HepG2 (cell line): Measurements from ENCODE around the gene DPM2. TPM values are rescaled to one million over a fixed set of nuclear protein-coding genes. Genes with fewer than 3 reads are reported as not detected.

Experiments used
- ARID4A ChIP-seq: sonication (generic); formaldehyde crosslinking; IDR thresholded peaks from 2 replicates; pipeline ENCODE4 v1.5.0; 2020; ENCODE audit warnings: mild to moderate bottlenecking, missing genetic modification reagents, borderline replicate concordance
- CTCF ChIP-seq: sonication (generic); formaldehyde crosslinking; IDR thresholded peaks from 2 replicates; pipeline ENCODE4 v1.5.0; 2020; ENCODE audit warnings: mild to moderate bottlenecking, missing genetic modification reagents, moderate library complexity
- JUN ChIP-seq: sonication (generic); formaldehyde crosslinking; IDR thresholded peaks from 2 replicates; pipeline ENCODE4 v1.4.0; 2020; ENCODE audit warnings: mild to moderate bottlenecking, missing genetic modification reagents
- LRRFIP1 ChIP-seq: sonication (generic); formaldehyde crosslinking; conservative IDR thresholded peaks from 2 replicates; pipeline ENCODE4 v1.4.0; 2020; ENCODE audit warnings: missing genetic modification reagents
- RARA ChIP-seq: IDR thresholded peaks from 2 replicates; pipeline ENCODE4 v1.6.1; 2016; ENCODE audit warnings: missing genetic modification reagents, missing compliant biosample characterization
- RNF2 ChIP-seq: fragments of 450-650 bp; conservative IDR thresholded peaks from 2 replicates; pipeline ENCODE4 v1.6.1; 2016; ENCODE audit warnings: low read depth
- SIX1 ChIP-seq: sonication (generic); formaldehyde crosslinking; IDR thresholded peaks from 2 replicates; pipeline ENCODE4 v1.4.0; 2020; ENCODE audit warnings: missing genetic modification reagents, borderline replicate concordance
- ZBTB38 ChIP-seq: sonication (generic); formaldehyde crosslinking; IDR thresholded peaks from 2 replicates; pipeline ENCODE4 v1.5.1; 2020; ENCODE audit warnings: mild to moderate bottlenecking, missing genetic modification reagents
- ZFX ChIP-seq: sonication (generic); formaldehyde crosslinking; IDR thresholded peaks from 2 replicates; pipeline ENCODE4 v1.4.0; 2020; ENCODE audit warnings: mild to moderate bottlenecking, low read depth, missing genetic modification reagents, moderate library complexity
- ZFY ChIP-seq: sonication (generic); formaldehyde crosslinking; IDR thresholded peaks from 2 replicates; pipeline ENCODE4 v1.4.0; 2020; ENCODE audit warnings: missing genetic modification reagents
- ZNF180 ChIP-seq: sonication (generic); formaldehyde crosslinking; IDR thresholded peaks from 2 replicates; pipeline ENCODE4 v1.4.0; 2020; ENCODE audit warnings: low read depth, missing genetic modification reagents, borderline replicate concordance
- ZNF382 ChIP-seq: sonication (generic); formaldehyde crosslinking; IDR thresholded peaks from 2 replicates; pipeline ENCODE4 v1.5.0; 2020; ENCODE audit warnings: missing genetic modification reagents, mild to moderate bottlenecking, borderline replicate concordance
- ZNF501 ChIP-seq: sonication (generic); formaldehyde crosslinking; IDR thresholded peaks from 2 replicates; pipeline ENCODE4 v1.5.1; 2020; ENCODE audit warnings: mild to moderate bottlenecking, moderate library complexity, missing genetic modification reagents
- ZNF549 ChIP-seq: sonication (generic); formaldehyde crosslinking; IDR thresholded peaks from 2 replicates; pipeline ENCODE4 v1.5.0; 2020; ENCODE audit warnings: missing genetic modification reagents
- ZNF883 ChIP-seq: sonication (generic); formaldehyde crosslinking; IDR thresholded peaks from 2 replicates; pipeline ENCODE4 v1.5.1; 2020; ENCODE audit warnings: mild to moderate bottlenecking, missing genetic modification reagents; ENCODE audit errors: not compliant biosample characterization
- ZSCAN30 ChIP-seq: sonication (generic); formaldehyde crosslinking; IDR thresholded peaks from 2 replicates; pipeline ENCODE4 v1.5.0; 2020; ENCODE audit warnings: mild to moderate bottlenecking, missing genetic modification reagents
- polyA plus RNA-seq, 8 experiments: library from polyadenylated mRNA; depleted of rRNA in 3 of 8; stranded (reverse) in 7 of 8; unstranded in 1 of 8; fragments of >200 nt; fragmentation: Illumina TruSeq in 4 of 8; extraction: Trizol in 4 of 8; gene quantifications; 2 replicates each; pipeline versions ENCODE4 v1.2.1 to v1.2.3, GENCODE V29; 2011 to 2016; ENCODE audit warnings: low read depth in 4 of 8, missing spikeins in 1 of 8, mixed read lengths in 1 of 8; ENCODE audit not compliant: insufficient read depth in 1 of 8
- total RNA-seq, 5 experiments: library from RNA; depleted of rRNA; stranded (reverse); fragments of >200 nt; fragmentation: Illumina TruSeq; extraction: Trizol; gene quantifications; 2 replicates each; pipeline ENCODE4 v1.2.3, GENCODE V29; 2016; ENCODE audit warnings: low read depth in 1 of 5
- TF ChIP-seq, protein P1 (sequence below): IDR thresholded peaks from 2 replicates; pipeline ENCODE4 v1.6.1; 2016; ENCODE audit warnings: low read depth, control low read depth
- TF ChIP-seq, protein P2 (sequence below): sonication (generic); formaldehyde crosslinking; IDR thresholded peaks from 2 replicates; pipeline ENCODE4 v1.4.0; 2020; ENCODE audit warnings: missing genetic modification reagents

The DPM2 gene
- total and polyA plus RNA-seq, 2 of the 13 experiments (the other 11 are each of a cell fraction or from before 2014, with no cell fraction given), result 24.8 to 35.3 TPM

DNA sequence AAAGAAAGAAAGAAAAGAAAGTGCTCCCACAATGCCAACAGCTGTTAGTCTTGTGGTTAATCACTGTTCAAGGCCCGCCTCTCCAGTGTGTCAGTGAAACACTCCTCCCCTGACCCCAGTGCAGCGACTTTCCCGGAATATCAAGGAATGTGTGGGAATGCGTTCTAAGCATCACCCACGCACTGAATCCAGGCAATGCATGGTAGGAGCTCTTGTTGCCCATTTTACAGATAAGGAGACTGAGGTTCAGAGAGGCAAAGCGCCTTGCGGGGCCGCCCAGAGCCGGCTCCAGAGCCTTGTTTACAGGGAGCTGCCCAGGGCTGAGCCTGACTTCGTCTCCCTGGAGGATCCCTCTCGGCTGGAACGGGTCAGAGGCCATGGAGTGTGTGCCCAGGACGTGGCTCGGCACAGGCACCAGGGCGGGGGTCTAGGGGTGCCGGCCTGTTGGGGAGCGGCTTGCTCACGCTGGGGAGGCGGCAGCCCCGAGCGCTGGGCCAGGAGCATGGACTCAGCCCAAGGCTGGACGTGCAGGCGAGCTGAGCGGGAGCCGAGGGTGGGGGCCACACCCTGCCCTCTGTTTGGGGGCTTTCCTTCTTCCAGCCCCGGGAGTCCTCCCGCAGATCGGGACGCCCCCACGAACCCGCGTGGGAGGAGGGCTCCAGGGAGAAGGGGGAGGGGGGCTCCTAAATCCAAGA is 39.1 kb downstream of the DPM2 start (continued):
- TF ChIP-seq ZBTB38, result 0 out of 2 replicates have a peak, but pooled peaks have one; percentile 39
- TF ChIP-seq ZNF883, result peak; percentile 71
- TF ChIP-seq ZSCAN30 (CRISPR knock-in tag), result no peak
- peak; percentile 66; the same call in 1 of the 2 replicates for TF ChIP-seq ZFX
- no peak for TF ChIP-seq LRRFIP1 (CRISPR knock-in tag)
- peak; percentile 73; the same call in 1 of the 2 replicates for TF ChIP-seq ARID4A (CRISPR knock-in tag)
- 0 out of 2 replicates have a peak, but pooled peaks have one; percentile 26 for TF ChIP-seq ZNF501
- TF ChIP-seq ZNF382, result no peak
- TF ChIP-seq, protein P1, sequence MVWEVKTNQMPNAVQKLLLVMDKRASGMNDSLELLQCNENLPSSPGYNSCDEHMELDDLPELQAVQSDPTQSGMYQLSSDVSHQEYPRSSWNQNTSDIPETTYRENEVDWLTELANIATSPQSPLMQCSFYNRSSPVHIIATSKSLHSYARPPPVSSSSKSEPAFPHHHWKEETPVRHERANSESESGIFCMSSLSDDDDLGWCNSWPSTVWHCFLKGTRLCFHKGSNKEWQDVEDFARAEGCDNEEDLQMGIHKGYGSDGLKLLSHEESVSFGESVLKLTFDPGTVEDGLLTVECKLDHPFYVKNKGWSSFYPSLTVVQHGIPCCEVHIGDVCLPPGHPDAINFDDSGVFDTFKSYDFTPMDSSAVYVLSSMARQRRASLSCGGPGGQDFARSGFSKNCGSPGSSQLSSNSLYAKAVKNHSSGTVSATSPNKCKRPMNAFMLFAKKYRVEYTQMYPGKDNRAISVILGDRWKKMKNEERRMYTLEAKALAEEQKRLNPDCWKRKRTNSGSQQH (CRISPR knock-in tag), result no peak
- peak; percentile 51; the same call in 1 of the 2 replicates for TF ChIP-seq ZFY (CRISPR knock-in tag)
- TF ChIP-seq CTCF (CRISPR knock-in tag), result no peak
- TF ChIP-seq SIX1, result no peak
- TF ChIP-seq, protein P2, sequence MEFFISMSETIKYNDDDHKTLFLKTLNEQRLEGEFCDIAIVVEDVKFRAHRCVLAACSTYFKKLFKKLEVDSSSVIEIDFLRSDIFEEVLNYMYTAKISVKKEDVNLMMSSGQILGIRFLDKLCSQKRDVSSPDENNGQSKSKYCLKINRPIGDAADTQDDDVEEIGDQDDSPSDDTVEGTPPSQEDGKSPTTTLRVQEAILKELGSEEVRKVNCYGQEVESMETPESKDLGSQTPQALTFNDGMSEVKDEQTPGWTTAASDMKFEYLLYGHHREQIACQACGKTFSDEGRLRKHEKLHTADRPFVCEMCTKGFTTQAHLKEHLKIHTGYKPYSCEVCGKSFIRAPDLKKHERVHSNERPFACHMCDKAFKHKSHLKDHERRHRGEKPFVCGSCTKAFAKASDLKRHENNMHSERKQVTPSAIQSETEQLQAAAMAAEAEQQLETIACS, result no peak
- TF ChIP-seq ZNF180 (CRISPR knock-in tag), result no peak
- no peak for TF ChIP-seq JUN (CRISPR knock-in tag)
- TF ChIP-seq ZNF549 (CRISPR knock-in tag), result no peak
- no peak for TF ChIP-seq RNF2
- peak; percentile 4; the same call in 1 of the 2 replicates for TF ChIP-seq RARA (CRISPR knock-in tag)
